ENCODE data around the gene ABCB8.
"Not testable (repeated sequence)": the region's sequence is repeated elsewhere in the genome, so short reads cannot be mapped to it uniquely, and the experiment has no call there.

ABCB8 gene

GRCh38 chr7:150998341-150998740, 29.9 kb upstream of the ABCB8 start:
- DNase-seq (ENCODE audit: low read depth) = no peak

- DNase-seq (ENCODE audit: low read depth) = no peak
Measured at GRCh38 chr7:150999001-150999400, 29.2 kb upstream of the ABCB8 start.

- no peak for DNase-seq (ENCODE audit: low read depth)
Measured at GRCh38 chr7:150999497-151000230, 28.6 kb upstream of the ABCB8 start.

- no peak for DNase-seq (ENCODE audit: low read depth)
Measured at GRCh38 chr7:151000897-151001495, 27.3 kb upstream of the ABCB8 start.

GRCh38 chr7:151001546-151001945, 26.7 kb upstream of the ABCB8 start:
- no peak for DNase-seq (ENCODE audit: low read depth)

- no peak for DNase-seq (ENCODE audit: low read depth)
Measured at GRCh38 chr7:151003572-151003971, 24.7 kb upstream of the ABCB8 start.

GRCh38 chr7:151005566-151005965, 22.7 kb upstream of the ABCB8 start:
- DNase-seq (ENCODE audit: low read depth) = no peak

- no peak for DNase-seq (ENCODE audit: low read depth)
Measured at GRCh38 chr7:151006590-151007300, 21.5 kb upstream of the ABCB8 start.

- no peak for DNase-seq (ENCODE audit: low read depth)
Measured at GRCh38 chr7:151007469-151007898, 20.8 kb upstream of the ABCB8 start.

GRCh38 chr7:151008143-151008510, 20.1 kb upstream of the ABCB8 start:
- no peak for DNase-seq (ENCODE audit: low read depth)

- DNase-seq (ENCODE audit: low read depth) = no peak
Measured at GRCh38 chr7:151008511-151009323, 19.5 kb upstream of the ABCB8 start.

- no peak for DNase-seq (ENCODE audit: low read depth)
Measured at GRCh38 chr7:151009327-151010036, 18.8 kb upstream of the ABCB8 start.

- no peak for DNase-seq (ENCODE audit: low read depth)
Measured at GRCh38 chr7:151010037-151010306, 18.3 kb upstream of the ABCB8 start.

- no peak for DNase-seq (ENCODE audit: low read depth)
Measured at GRCh38 chr7:151010307-151011096, 17.7 kb upstream of the ABCB8 start.

GRCh38 chr7:151011097-151011409, 17.2 kb upstream of the ABCB8 start:
- DNase-seq (ENCODE audit: low read depth) = no peak

GRCh38 chr7:151011616-151012015, 16.6 kb upstream of the ABCB8 start:
- not testable (repeated sequence) for DNase-seq (ENCODE audit: low read depth)

- DNase-seq (ENCODE audit: low read depth) = no peak
Measured at GRCh38 chr7:151012031-151012692, 16.1 kb upstream of the ABCB8 start.

GRCh38 chr7:151012911-151013347, 15.3 kb upstream of the ABCB8 start:
- DNase-seq (ENCODE audit: low read depth) = no peak

GRCh38 chr7:151013356-151013732, 14.9 kb upstream of the ABCB8 start:
- DNase-seq (ENCODE audit: low read depth) = no peak

GRCh38 chr7:151013733-151014497, 14.3 kb upstream of the ABCB8 start:
- no peak for DNase-seq (ENCODE audit: low read depth)

All from non-pigmented ciliary epithelial cell (primary cell).